Fibroblast of peridontal ligament (primary cell): ENCODE results near the gene PCNX2.
"Not testable (repeated sequence)": the region's sequence is repeated elsewhere in the genome, so short reads cannot be mapped to it uniquely, and the experiment has no call there.

ENCODE experiments used
- DNase-seq: peaks from one replicate; pipeline ENCODE4 v3.0.0-alpha.2; 2010; ENCODE audit errors: extremely low read depth

PCNX2 gene

DNA sequence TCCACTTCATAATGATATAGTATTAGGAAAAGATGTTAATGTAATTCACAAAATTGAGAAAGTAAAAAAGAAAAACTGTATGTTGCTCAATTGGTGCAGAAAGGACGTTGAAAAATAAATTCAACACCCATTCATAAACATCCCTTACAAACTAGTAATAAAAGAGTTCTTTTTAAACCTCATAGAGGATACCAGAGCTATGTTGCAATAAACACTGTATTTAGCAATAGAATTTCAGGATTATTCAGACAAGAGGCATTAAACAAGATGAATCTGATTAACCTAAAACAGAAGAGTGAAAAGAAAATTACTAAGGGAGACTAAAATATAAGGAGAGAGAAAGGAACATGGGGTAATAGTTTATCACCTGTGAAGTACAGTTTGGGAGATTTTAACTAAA lies 190.3 kb downstream of the PCNX2 start:
- DNase-seq, result peak; percentile 87

DNA sequence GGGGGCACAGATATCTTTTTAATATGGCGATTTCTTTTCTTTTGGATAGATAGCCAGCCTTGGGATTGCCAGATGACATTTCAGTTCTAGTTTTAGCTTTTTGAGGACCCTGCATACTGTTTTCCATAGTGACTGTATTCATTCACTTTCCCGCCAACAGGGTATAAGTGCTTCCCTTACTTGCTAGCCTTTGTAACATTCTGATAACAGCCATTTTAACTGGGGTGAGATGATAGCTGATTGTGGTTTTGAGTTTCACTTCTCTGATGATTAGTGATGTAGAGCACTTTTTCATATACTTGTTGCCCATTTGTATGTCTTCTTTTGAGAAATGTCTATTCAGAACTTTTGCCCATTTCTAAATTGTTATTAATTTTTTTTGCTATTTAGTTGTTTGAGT lies 193.2 kb downstream of the PCNX2 start:
- DNase-seq, result no peak

DNA sequence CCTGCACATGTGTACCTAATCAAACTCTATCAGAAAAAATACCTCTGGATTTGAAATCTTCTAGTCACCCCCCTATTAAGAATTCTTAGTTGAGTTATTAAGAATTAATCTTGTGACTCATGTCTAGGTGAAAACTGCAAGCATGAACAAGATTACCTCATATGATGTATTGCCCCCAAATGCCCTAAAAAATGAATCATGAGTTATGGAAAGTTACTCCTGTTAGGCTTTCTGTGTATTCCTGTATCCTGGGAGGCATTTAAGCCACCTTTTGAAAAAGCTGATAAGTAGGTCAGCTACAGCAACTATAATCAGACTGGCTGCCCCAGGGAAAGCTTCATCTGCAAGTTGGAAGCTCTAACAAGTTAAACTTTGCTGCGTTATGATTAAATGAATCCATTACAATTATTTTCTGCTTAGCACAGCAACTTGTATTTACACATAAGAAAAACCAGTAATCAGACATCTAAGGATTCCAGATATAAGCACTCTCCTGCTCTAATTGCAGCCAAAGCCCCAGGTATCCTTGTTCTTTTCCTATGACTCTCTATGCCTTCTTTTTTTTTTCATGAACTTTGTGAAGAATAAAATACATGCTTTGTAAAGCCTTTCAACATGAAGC lies 197.5 kb downstream of the PCNX2 start:
- no peak for DNase-seq

DNA sequence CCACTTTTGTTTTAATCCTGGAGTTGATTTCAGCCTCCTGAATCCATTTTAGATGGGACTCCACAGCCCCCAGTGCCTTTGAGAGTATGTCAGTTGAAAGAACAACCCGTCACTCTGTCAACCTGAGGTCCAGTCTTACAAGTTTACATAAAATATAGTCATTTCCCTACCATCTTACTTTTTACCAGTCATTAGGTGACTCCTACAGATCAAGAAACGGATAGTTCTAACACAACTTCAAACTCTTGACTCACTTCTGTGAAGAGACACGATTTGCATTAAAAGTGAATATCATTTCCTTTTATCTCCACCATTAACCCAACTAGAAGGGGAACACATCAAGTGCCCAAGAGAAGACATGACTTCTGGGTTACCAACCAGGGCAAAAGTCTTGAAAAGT lies 198.0 kb downstream of the PCNX2 start:
- no peak for DNase-seq

DNA sequence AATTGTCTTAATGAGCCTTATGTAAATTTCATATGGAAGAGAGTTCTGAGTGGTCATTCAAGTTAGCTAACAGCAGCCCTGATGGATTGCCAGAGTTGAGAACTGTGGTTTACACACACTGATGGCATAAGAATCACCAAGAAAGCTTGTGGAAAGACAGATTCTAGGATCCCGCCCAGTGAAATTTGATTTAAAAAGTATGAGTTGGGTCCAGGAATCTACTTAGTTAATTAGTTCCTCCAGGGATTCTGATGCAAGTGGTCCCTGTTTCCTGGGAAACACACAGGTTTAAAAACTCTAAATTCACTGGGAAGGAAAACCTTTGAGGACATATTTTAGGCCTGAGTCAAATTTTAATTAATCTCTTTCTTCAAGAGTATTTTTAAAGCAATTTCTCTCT lies 200.8 kb downstream of the PCNX2 start:
- DNase-seq, result peak; percentile 26

DNA sequence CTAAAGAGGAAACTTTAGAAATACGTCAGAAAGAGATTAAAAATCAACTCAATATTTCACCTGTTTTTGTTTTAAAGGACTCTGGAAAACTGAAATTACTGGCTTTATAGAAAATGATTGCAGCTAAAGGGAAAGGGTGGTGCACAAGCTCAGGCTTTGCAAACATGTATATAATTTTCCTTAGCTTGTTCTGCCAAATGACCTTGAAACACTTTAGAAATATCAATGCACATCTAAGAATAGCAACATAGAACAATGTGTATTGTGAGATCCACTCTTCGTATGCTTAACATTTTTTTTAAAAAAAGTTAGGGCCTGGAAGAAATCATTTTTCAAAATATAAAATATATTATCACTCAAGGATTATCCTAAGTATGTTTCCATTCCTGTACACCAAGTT lies 201.3 kb downstream of the PCNX2 start:
- no peak for DNase-seq

DNA sequence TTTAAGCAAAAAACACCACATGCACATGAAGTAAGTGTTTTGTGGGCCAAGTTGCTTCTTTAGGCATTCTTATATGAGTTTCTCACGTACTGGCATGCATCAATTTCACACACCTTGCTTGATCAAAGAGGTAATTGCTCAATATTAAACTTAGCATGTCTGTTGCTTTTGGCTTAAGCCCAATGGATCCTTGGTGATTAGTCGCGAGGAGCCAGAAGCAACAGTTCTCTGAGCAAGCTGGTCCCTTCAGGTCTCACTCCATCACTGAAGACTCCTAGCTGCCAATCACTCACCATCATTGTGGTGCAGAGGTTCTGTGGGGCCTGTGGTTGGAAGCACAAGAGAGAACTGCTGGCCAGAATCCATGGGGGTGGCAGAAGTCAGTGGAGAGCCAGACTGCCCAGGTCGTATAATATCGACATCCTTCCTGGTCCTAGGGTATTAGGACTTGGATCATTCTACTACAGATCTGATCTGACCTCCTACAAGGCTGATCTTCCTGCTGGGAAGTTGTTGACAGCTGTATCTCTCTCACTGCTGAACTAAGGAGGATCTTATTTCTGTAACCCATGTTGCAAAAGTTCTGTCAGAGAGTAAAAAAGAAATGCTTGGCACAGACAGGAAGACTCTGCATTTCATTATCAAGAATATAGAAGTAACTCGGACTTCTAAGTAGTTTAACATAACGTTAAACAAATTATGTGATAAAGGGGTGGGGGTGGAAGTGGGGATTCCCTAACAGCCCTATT lies 204.6 kb downstream of the PCNX2 start:
- no peak for DNase-seq

DNA sequence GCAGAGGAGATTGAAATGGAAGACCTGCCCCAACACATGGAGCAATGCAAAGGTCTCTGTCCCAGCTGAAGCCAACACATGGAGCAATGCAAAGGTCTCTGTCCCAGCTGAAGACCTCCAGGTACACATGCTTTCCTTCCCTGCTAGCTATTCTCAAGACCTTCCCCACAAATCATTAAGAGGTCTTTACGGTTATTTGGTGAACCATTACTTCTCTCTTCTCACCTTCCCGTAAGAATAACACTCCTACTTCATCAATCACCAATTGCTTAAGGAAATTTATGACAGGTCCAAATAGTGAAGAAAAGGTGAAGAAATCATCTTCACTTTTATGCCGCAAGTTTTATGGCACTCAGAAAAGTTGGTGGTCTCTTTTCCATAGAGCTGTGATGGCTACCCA lies 206.3 kb downstream of the PCNX2 start:
- DNase-seq, result no peak

DNA sequence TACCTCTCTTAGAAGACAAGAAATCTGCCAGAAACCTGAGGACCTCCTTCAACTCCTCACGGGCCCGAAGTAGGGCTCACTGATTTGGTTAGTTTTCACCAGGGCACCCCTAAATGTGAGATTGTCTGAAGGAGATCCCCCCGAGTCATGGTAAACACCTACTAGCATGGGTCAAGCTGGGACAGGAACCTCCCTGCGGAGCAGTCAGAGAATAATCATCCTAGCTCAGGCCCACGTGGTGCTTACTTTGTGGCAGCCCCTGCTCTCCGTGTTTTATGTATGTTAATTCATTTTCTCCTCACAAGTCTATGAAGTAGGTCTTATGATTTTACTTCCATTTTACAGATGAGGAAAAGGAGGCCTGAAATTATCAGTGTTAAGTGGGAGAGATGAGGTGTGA lies 206.9 kb downstream of the PCNX2 start:
- no peak for DNase-seq

DNA sequence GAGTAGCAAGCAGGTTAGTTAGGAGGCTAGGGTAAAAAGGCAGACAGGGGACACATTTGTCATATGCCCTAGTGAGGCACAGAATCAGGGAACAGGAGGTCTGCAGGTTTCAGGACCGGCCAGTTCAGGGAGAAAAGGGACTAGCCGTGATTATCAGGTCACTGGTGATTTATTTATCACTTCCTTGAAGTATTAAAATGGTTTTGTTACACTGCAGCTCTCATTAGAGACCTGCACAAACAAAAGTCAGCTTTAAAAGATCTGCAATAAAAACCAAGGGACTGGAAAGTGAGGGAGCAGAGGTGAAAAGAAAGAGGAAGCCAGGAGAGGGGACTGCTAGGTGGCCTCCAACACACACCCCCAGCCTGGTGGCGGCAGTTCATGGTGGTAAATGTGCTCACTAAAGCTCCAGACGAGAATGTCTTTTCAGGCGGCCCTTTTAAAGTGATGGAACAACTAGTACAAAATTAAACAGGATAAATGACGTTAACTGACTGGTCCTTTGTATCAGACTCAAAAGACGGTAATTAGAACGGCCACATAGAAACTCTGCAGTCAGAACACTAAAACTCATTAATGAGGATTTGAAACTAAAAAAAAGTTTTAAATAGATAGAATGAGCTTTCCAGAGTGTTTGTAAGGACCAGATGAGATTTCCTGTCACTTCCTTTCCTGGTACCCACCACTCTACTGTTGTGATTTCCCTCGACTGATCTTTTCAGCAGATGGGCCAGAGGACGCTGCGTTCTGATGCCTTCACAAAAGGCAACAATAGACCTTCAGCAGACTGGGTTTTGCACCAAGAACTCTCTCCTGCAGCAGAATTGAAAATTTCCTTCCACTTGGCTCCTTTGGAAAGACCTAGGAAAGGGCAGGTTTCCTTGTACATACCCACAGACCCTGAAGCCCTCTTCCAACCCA lies 208.3 kb downstream of the PCNX2 start:
- no peak for DNase-seq

DNA sequence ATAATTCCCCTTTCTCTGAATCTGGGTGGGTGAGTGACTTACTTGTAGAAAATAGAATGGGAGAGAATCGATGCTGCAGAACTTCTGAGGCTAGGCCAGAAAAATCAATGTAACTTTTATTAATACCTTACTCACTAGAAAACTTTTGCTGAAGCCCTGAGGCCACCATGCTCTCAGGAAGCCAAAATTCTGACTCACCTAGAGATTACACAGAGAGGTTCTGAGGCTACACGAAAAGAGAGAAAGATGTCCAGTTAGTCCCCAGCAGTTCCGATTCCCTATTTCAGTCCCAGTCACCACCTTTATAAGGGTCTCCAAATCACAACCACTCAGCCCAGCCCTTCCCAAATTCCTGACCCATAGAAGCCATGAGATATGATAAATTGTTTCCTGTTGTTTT lies 210.0 kb downstream of the PCNX2 start:
- no peak for DNase-seq

DNA sequence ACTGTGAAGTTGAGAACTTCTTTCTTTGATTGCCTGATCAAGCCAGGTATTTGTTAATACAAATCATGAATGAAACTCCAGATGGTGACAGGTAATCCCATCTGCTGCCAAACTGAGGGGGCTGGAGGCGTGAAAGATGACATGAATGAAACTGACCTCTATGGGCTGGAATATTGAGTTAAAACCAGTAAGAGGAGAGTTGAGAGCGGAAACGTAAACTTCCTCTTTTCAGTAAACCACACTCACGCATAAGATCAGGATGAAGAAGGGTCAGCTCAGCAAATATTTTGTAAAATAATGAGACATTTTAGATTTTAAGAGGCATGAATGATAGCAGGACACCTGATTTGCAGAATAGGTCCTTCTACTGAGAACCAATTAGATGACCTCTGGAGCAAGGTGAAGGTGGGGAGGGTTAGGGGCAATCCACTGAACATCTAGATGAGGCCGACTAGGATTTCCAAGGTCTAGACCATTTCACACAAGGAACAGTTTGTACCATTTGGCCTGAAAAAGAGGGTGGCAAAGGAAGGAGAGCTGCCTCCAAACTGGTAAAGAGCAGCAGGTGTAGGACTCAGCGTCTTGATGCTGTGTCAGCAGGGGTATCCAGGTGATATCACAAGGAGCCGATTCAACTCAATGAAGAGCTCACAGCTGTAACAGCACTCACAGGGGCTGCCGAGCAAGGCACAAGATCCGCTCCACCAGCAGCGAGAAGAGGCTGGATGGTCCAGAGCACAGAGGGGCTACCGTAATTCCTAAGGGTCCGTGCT lies 212.6 kb downstream of the PCNX2 start:
- DNase-seq, result no peak

DNA sequence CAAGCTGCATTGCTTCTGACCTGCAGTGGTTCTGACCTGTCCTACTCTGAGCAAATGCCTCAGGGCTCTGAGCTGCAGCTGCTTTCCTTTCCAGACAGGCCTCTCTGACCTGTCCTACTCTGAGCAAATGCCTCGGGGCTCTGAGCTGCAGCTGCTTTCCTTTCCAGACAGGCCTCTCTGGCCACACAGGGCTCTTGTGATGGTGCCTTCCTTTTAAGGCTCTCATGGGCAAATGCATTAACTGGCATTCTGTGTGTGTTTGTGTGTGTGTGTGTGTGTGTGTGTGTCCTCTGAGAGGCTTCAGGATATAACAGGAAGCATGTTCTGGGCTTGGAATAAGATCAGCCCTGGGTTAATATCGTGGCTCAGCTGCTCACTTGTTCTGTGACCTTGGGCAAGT lies 213.8 kb downstream of the PCNX2 start:
- DNase-seq, result no peak

DNA sequence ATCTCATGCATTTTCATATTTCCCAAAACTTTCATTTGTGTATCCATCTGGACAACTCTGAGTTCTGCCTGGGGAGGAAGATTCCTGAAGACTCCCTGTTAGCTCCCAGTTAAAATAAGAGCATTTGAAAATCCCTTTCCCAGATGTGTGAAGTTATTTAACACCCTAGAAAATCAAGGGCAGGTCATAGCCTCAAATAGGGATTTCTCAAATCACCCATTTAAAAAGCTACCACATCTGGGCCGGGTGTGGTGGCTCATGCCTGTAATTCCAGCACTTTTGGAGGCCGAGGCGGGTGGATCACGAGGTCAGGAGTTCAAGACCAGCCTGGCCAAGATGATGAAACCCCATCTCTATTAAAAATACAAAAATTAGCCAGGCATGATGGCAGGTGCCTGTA lies 214.7 kb downstream of the PCNX2 start:
- DNase-seq, result not testable (repeated sequence)

DNA sequence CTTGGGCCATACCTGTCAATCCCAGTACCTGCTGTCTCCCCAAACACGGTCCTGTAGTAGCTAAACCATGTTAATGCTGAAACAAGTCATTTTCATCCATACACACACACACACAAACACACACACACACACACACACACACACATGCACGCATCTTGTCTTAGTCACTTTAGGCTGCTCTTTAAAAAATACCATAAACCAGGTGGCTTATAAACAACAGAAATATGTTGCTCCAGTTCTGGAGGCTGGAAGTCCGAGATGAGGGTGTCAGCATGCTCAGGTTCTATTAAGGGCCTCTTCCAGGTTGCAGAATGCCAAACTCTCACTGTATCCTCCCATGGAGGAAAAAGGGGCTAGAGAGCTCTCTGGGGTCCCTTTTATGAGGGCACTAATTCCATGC lies 215.2 kb downstream of the PCNX2 start:
- no peak for DNase-seq

DNA sequence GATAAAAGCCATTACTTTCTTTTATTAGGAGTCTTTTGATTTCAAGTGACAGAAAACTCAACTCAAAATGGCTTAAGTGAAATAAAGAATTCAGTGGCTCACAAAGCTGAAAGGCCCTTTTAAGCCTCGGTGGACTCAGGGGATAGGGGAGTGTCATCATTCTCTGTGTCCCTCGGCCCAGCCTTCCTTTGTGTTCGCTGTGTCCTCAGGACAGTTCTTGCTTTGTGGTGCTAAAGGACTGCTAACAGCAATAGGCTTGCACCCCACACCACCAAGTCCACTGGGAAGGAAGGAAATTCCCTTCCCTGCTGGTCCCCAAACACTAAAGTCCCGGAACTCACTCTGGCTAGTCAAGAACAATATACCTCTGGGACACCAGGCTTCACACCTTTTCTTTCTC lies 216.0 kb downstream of the PCNX2 start:
- no peak for DNase-seq

DNA sequence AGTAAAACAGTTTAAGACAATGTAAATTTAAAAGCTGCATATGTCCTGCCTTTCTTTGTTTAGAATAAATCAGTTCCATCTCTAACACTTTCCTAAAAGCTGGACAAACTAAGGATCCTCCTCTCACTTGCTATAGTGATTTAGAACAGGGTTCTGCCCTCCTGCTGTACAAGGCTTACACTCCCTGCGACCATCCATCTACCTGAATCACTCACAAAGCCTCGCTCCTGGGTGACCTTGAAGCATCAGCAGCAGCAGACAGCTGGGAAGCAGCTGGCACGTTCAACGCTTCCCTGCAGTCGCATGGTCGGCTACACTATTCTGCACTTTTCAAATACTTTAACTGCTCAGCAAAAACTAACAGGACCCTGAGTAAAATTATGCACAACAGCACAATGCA lies 217.1 kb downstream of the PCNX2 start:
- DNase-seq, result no peak

DNA sequence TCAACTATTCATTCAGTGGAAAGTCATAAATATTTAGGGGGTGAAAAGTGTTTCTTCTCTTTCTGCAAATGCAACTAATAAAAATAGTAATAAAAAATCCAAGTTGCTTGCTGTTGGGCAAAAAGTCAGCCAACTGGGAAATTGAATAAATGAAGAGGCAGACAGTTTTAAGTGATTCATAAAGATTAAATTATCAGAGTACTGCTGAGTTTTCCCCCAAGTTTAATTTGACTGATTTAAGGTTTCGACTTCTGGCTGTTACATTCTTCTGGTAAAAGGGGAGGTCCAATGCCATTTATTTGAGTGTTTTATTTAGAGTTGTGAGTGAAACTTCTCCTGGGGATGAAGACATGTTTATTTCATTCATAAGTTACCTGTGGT lies 219.6 kb downstream of the PCNX2 start:
- DNase-seq, result no peak

DNA sequence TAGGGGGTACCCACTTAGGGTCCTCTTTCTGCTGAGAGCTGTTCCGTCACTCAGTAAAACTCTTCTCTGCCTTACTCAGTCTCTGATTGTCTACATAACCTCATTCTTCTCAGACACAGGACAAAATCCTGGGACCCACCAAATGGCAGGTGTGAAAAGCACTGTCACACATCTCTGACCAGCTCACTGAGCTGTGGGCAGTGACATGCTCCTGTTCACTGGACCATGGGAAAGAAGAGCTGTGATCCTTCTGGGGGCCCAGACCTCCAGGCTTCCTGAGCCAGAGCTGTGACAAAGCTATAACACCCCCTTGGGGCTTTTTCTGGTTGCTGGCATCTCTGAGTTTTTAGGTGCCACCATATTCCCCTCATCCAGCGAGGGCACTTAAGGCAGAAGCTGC lies 229.4 kb downstream of the PCNX2 start:
- no peak for DNase-seq

DNA sequence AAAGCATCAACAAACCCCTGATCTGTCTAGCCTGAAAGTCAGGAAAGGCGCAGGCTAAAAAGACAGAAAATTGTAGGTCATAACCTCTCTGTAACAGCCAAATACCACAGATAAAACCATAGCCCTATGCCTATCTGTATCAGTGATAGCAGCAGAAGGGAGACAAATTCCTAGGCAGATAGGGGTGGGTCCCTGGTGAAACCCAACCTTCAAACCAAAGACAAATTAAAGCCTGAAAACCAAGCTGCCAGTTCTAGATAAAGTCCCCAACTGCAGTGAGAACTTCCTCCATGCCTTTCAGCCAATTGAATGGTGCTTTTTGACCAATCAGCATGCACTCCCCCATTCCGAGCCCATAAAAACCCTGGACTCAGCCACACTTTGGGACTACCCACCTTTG lies 229.8 kb downstream of the PCNX2 start:
- DNase-seq, result no peak

DNA sequence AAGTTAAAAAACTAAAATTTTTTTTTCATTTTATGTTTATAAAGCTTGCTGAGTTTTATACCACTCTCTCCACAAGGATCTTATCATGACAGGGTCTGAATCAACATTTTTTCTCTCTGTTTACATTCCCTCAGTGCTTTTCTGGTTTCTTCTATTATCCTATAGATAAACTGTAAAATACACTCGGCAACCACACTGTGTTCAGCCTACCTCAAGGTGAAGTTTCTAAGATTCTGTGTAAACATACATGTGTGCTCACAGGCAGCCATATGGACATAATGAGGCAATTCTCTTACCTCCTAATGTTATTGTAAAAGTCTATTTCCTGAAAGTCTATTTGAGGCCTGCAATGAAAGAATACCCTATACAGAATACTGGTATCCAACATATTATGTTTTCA lies 230.5 kb downstream of the PCNX2 start:
- DNase-seq, result no peak

DNA sequence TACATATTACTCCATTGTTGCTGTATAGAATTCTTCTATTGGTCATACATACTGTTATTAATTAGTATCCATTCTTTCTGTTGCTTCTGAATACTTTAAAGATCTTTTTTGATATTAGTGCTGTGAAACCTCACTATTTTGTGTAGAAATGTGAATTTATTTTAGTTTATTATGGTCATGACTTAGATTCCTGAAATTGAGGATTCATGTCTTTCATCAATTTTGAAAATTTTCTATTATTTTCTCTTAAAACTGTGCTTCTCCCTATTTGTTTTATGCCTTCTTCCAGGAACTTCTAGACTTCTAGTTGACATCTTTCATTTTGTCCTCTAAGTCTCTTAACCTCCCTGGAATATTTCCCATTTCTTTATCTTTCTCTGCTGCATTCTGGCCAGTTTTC lies 232.1 kb downstream of the PCNX2 start:
- DNase-seq, result no peak
